HG03571 (cell line): ENCODE results near the gene ERICH2.
"Not testable (repeated sequence)": the region's sequence is repeated elsewhere in the genome, so short reads cannot be mapped to it uniquely, and the experiment has no call there.

Experiments used
- ATAC-seq: cut with Tn5 transposase; IDR thresholded peaks from one replicate; pipeline ENCODE4 v1.9.1; 2021; ENCODE audit not compliant: unreplicated experiment

The ERICH2 gene, protein sequence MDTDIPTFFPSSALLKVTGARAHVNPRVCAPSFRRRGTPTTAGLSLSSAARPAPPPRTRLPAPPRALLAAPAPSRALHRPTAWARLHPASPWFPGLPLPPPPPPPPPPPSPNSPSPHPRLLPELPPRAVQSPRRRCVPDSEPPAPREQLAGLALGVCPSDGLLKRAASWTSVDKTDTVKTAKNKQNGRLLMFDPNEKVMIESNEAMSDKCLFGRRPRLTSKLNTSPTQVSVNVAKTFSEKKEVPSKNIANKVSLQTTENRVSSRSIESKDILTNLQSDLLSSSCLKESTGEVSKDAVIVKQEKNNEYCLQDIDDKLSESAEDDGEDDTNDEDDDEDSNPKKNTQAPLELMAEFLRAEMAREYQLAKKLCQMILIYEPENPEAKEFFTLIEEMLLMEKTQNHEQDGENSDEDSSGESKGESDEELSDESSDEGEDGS

DNA sequence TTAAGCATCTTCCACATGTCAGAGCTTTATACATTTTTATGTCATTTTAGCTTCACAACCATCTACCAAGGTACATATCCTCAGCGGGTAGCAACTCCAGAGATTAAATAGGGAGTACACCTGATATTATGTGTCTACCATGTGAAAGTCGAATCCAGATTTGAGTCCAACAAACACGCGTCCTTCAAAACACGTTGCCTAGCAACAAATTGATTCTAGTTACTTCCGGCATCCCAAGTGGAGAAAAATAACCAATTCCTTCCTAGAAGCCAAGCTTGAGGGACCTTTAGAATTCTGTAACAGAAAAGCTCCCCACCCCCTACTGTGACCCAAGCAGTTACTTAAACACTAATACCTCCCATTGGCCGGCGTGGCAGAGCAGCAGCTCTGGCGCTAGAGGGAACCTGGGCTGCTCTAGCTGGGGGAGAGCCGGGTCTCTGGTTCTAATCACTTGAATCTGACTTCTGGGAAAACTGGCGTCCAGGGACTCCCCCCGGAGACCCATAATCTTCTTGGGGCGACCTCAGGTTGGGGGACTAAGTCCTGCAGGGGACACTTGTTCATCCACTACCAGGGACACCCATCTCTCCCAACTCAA is at the start of gene ERICH2:
Gene ERICH2, plus strand, starts transcription at position 371 of the 598 bp plus-strand sequence. CDS start 304 bp downstream, outside the sequence.
- peak; percentile 41 for ATAC-seq

DNA sequence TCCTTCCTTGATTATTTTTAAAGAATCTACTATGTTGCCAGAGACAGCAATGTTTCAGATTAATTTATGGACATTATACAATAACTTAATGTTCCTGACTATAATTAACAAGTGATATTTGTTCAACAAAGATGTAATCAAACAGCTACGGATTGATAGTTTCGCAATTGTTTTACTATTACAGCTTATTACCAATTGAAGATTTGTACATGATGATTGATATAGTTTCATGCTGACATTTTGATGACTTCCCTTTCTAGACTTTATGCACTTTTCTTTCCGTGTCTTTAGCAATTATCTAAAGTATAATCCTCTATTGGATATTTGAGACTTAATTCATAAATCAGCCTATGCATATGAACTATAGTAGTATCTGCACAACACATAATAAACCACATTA is 48.5 kb upstream of the ERICH2 start:
- no peak for ATAC-seq

DNA sequence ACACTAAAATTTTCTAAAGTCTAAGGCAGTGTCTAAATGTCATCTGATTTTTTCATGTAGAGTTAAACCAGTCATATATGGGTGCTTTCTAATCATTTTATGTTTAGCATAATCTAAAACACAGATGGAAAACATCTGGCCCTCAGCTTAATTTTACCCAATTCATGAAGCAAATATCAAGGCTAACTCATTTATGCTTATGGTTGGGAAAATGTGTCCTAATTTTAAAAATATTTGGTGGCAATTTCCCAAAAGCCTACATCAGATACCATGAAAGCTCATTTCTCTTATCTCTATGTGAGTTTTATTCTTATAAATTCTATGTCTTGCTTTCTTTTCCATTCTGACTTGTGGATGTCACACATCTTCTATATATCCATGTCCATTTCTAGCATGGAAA is 47.9 kb upstream of the ERICH2 start:
- no peak for ATAC-seq

DNA sequence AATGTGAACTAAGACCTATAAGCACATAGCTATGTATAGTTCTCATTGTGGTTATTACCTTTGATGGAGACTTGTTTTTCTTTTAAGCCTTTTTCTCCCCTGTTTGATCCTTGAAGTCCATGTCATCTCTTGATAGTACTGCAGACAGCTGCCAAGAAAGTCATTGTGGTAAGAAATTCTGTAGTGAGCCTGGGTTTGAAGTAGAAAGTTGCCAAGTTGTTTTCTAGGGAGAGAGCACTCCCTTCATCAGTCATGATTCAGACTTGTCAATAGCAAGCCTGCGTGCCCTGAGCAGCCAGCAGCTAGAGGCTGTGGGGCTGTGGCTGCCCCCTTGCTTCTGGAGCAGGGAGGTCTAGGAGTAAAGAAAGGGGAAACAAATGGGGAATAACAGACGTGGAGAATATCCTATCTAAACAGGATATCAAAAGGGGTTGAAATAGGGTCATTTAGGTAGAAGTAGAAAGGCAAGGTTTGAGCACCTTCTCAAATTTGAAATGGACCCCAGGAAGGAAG is 46.7 kb upstream of the ERICH2 start:
- no peak for ATAC-seq

DNA sequence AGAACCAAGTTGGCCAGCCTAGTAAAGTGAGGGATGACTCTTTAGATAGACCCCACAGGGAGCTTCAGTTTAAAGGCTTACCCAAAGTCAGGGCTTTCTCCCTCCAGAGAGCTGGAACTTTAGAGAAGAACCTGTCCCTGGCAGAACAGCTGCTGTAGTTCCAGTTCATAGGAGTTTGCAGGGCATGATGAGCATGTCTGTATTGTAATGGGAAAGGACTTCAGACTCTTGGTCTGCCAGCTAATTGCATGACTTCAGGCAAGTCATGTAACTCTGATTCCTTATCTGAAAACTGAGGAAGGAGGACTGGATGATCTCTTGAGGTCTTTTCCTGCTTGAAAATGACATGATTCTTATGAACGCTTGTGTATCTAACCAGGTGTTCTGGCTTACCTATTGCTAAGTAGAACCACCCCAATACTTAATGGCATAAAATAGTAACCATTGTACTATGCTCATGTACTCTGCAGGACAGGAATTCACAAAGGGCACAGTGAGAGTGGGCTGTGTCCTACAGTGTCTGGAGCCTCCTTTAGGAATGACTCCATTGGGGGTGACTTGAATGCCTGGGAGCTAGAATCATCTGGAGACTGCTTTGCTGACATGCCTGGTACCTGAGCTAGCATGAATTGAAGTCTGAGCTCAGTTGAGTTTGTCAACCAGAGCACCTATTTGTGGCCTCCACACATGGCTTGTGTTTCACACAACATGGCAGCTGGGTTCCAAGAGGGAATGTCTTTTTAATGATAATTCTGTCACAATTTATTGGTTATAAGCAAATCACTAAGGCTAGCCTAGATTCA is 36.2 kb upstream of the ERICH2 start:
- ATAC-seq: no peak

DNA sequence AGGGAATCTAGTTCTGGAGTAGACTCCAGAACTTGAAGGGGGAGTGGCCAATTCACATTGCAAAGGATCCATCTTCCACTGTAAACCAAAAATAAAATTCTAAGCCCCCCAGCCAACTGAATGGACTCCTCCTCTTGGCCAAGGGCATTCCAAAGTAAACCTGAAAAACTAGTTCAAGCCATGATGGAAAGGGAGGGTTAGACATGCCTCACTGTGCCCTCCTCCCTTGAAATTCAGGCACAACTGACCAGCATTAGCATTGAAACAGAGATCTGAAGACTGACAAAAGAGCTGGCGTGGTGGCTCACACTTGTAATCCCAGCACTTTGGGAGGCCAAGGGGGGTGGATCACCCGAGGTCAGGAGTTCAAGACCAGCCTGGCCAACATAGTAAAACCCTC is 35.6 kb upstream of the ERICH2 start:
- not testable (repeated sequence) for ATAC-seq

DNA sequence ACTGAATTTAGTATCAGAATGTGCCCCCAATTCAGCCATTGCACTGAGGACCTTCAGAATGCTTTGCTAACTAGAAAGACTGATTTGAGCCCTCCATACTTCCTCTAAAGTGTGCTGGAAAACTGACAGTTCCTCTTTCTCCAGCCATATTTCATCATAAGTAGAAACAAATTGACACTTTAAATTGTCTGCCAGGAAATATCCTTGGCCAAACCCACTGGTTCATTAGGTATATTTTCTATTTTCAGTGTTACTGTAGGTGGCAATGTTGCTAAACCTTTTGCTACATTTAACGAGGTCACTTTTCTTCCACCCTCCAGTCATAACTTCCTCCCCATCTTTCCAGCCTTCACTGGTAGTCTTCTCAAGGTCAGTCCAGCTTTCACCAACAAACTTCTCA is 33.5 kb upstream of the ERICH2 start:
- ATAC-seq: no peak

DNA sequence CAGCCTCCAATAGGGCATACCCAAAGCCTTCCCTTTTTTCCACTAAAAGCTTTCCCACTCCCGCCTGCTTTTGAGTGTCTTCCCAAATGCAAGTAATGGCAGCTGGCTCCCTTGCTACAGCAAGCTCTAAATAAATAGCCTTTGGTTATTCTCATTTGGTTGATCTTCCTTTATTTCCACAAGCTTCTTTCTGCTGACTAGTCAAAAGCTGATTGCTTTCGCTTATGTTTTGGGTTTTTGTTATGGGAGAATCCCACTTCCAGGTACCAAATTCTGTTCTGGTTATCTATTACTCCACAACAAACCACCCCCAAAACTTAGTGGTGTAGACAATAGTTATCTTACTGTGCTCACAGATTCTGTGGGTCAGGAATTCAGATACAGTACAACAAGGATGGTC is 32.8 kb upstream of the ERICH2 start:
- no peak for ATAC-seq

DNA sequence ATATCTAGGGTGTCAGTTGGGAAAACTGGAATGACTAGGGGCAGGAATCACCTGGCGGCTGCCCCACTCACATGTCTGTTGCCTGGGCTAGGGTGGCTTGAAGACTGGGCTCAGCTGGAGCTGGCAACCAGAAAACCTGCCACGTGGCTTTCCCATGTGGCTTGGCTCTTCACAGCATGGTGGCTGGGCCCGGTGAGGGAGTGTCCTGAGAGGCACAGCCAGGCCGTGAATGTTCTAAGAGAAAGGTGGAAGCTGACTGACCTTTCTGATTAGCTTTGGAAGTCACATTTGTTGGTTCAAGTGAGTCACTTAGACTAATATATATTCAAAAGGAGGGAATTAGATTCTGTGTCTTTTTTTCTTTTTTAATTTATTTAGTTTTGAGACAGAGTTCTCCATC is 32.4 kb upstream of the ERICH2 start:
- no peak for ATAC-seq

DNA sequence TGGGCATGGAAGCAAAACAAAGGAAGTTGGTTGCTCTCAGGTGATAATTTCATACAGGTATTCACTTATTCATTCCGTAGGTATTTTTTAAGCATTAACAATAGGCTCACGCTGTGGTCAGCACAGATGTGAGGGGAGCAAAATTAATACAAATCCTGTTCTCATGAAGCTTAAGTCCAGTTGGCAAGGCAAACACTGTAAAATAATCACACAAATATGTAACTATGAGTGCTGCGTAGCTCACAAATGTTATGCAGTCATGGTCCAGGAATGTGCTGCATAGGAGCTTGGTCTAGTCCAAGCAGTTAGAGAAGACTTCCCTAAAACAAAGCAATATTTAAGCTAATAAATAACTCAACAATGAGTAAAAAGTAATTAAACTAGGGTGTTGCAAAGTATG is 31.1 kb upstream of the ERICH2 start:
- no peak for ATAC-seq

DNA sequence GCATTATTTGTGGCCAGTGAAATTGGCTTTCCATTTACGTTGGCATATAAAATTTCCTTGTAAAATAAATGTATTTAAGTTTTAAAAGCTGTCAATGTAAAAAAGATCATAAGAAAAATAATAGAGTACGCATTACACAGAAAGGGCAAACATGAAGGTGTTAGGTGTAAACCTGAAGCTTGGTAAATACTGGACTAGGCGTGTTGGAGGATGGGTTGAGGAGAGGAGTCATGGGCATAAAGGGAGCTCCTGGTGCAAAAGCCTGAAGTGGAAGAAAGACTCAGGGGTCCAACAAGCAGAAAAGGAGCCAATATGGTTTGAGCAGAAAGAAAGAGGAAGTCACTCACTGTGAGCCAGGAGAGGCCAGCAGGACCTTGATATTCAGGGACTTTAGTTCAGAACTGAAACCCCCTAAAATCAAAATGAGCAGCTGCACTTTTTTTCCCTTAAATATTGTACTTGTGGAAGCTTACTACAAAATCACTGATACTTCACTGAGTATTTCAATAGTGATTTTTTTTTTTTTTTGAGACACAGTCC is 30.6 kb upstream of the ERICH2 start:
- ATAC-seq: no peak

DNA sequence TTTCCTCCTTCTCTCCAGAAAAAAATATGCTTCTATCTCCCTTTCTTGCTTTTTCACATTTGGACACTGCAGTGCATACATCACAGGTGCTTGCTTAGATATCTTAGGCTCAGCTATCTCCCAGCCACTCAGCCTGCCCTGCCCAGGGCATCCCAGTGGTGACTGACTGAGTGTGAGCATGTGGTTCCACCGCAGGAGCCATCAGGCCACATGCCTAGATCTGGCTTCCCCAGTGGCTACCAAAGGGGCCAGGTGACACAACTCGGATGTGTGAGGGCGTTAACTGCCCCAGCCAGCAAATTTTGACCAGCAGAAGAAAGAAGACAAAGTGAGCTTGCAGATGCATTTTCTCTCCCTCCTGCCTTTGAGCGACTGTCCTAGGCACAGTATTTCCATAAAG is 29.5 kb upstream of the ERICH2 start:
- ATAC-seq: no peak

DNA sequence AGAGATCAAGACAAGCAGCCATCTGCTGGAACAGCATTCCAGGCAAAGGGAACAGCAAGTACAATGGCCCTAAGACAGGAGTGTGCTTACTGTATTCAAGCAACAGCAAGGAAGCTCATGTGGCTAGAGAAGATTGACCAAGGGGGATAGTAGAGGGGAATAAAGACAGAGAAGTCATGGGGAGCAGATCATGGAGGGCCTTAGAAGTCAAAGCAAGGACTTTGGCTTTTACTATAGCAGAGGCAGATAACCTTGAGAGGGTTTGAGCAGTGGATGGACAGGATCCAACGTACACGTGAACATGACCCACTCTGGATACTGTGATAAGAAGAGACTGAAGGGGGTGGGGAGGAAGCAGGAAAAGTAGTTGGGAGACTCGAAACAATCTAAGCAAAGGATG is 28.2 kb upstream of the ERICH2 start:
- ATAC-seq: no peak

DNA sequence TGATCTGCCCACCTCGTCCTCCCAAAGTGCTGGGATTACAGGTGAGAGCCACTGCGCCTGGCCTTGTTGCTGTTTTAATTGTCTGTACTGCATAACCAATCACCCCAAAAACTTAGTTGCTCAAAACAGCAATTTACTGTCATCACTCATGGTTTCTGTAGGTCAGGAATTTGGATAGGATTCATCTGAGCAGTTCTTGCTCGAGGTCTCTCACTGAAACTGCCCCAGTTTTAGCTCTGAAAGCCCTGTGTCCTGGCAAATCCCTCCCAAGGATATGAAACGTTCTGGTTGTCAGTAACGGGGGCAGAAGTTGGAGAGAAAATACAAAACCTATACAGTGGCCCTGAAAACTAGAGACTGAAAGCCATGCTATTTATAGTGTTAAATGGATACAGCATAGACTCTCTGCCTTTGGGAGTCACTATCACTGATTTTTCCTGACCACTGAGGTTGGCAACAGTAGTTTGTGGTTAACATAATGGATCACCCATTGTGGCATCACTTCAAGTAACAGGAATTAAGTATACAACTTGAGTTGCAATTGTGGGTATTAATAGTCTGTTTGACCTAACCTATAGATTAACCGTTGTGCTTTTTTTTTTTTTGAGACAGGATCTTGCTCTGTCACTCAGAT is 27.2 kb upstream of the ERICH2 start:
- ATAC-seq: no peak

DNA sequence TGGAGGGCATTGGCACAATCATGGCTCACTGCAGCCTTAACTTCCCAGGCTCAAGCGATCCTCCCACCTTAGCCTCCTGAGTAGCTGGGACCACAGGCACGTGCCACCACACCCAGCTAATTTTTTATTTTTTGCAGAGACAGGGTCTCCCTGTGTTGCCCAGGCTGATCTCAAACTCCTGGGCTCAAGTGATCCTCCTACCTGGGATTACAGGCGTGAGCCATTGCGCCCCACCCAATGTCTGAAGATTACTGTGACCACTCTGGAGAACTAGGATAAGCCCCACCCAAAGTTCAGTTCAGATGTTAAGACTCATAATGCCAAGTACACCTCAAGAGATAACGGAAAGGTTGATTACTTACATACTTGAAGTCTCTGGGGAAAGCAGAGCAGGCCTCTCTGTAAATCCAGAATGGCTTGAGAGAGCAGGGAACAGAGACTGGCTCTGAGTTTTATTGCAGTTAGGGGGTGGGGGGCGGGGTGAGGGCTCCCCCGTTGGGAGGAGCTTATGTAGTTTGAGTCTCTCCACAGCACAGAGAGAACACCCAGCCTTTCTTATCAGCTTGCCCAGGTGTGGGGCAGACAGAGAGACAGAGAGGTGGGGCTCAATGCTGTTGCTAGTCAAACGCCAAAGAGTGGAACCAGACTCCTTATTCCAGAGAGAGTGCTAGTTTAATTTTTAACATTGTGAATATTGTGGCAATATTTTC is 26.5 kb upstream of the ERICH2 start:
- no peak for ATAC-seq

DNA sequence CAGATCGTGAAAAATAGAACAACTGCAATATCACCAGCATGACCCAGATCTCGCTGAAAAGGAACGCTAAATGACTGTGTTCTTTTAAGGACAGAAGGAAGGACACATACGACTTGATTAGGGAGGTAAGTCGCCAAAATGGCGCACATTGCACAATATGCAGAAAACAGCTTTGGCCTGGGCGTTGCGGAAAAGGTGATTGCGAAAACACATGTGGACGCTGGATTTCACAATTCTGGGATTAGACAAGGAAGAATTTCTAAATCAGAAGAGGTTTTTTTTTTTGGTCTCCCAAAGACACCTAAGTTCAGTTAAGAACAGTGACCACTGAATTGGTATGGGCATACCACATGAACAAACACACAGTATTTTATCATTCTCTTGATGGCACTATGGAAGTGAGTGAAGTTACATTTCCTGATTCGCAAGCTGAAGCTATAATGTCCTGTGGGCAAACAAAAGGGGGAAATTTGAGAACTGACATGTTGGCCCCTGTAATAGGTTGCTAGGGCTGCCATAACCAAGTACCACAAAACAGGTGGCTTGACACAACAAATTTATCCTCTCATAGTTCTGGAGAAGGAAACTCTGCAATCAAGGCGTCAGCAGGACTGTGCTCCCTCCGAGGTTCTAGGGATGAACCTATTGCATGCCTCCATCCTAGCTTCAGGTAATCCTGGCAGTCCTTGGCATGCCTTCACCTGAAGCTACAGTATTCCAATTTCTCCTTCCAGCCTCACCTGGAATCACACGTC is 25.8 kb upstream of the ERICH2 start:
- no peak for ATAC-seq

DNA sequence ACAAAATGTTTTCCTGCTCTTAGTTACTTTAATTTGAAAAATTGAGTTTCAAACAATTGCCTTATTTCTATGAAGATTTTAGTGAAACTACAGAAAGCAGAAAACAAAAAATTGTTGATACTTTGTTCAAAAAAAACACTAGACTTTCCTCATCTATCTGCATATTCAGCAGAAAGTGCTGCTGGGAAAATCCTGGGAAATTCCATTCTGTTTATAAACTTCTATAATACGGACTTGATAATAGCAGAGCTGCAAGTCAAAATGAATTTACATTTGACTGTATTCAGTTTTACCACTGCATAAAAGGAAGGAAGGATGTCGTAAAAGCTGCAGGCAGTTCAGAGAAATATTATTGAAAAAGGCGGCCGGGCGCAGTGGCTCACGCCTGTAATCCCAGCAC is 24.9 kb upstream of the ERICH2 start:
- no peak for ATAC-seq

DNA sequence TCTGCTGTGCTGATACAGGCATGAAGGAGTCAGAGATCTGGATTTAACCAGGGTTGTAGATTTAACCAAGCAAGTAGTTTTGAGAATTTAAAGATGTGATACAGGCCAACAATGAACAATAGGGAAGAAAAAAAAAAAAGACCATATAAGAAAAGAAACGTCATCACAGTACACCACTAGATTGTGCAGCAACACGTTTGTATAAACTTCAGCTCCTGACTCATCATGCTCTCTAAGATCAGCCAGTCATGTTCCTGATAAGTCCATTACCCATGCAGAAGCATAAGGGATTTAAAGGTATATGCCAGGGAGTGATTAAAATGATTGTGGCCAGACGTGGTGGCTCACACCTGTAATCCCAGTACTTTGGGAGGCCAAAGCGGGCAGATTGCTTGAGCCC is 22.3 kb upstream of the ERICH2 start:
- ATAC-seq: no peak

DNA sequence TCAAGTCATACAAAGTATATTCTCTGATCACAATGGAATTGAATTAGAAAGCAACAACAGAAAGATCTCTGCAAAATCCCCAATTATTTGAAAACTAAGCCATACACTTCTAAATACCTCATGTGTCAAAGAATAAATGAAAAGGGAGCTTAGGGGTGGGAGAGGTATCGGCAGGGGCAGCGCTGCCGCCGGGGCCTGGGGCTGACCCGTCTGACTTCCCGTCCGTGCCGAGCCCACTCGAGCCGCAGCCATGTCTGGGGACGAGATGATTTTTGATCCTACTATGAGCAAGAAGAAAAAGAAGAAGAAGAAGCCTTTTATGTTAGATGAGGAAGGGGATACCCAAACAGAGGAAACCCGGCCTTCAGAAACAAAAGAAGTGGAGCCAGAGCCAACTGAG is 18.6 kb upstream of the ERICH2 start:
- ATAC-seq: not testable (repeated sequence)

DNA sequence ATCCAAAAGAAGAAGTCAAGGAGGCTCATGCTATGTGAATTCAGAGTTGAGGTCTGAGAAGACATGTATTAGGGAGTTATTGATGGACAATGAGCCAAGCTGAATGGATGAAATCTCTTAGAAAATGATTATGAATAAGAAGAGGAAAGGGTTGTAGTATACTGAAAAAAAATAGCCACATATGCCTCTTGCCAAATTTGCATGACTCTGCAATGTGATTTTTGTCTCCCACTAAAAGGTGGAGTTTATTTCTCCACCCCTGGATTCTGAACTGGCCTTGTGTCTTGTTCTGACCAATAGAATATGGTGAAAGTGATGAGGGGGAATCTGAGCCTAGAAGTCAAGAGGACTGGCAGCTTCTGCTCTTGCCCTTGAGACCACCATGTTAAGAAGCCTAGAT is 8.6 kb upstream of the ERICH2 start:
- no peak for ATAC-seq
